Ramos (cell line): ENCODE measurements around the gene PHEX.

ENCODE experiments used
- in situ Hi-C: fragments of 300-500 bp; cut with MboI; formaldehyde crosslinking; loops from one replicate; pipeline ENCODE4 v1.14.3; 2022; ENCODE audit warnings: low sequenced_read_pairs; ENCODE audit not compliant: unreplicated experiment

PHEX gene

DNA sequence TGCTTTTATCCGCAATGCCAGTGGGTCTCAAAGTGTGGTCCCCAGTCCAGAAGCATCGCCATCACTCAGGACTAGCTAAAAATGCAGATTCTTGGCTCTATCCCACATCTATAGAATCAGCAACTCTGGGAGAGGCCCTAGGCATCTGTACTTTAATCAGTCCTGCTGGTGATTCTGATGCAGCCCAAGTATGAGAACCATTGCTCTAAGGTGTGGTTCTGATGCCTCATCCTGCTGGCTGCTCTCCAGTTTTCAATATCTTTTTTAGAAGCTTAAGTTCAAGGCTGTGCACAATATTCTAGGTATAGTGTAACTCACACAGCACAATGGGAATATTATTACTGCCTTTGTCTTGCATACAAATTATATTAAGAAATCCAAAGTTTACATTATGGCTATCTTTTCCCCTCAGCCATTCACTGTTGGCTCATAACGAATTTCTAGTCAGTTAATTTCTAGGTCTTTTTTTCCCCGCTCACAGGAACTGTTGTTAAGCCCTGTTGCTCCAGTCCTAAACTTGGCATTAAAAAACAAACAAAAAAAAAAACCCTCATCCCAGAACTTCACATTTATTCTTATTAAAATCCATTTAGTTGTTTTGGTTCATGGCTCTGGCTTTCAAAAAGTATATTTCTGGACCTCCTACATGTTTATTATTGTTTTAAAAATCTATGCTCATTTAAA lies 109.1 kb downstream of the PHEX start:
- in situ Hi-C loops: no loop called here

DNA sequence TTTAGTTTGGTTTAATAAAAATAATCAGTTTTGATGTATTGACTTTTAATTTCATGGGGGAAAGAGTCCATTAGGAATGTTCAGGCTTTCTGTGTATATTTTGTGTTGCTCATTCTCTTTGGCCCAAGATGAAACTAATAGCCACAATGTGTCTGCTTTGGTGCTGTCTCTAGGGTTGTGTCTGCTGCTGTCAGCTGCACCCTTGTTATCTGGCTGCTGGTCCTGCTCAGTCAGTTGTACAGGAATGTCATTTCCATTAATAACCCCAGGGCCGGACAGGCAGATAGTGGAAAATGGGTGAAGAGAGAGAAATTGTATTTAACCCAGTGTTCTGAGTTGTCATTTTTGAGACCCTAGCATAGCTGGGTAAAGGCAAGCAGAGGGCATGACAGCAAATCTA lies 115.1 kb downstream of the PHEX start:
- in situ Hi-C loops: no loop called here

DNA sequence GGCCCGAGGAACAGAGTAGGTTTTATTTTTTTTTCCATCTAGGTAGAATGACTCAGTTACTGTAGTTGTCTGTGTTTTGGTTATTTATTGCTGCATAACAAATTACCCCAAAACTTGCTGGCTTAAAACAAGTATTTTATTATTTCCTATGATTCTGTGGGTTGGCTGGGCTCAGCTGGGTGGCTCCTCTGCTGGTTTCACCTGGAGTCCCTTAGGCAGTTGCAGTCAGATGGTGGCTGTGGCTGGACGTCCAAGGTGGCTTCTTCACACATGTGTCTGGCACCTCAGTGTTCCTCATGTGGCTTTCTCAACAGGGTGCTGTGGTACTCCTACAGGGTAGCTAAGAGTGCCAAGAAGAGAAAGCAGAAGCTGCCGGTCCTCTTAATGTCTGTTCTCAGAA lies 115.8 kb downstream of the PHEX start:
- in situ Hi-C loops: no loop called here

DNA sequence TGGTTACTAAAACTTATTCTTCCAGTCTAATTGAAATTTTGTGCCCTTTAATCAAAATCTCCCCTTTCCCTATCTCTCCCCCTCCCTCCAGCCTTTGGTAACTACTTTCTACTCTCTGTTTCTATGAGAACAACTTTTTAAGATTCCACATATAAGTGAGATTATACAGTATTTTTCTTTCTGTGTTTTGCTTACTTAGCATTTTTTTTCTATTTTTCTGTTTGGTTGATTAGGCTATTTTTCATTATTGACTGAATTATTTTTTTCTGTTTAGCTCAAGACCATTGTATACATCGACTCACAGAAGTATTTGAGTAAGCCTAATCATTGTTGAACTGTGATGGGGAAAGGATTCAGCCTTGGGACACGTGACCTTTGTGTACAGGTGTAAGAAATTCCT lies 116.4 kb downstream of the PHEX start:
- in situ Hi-C loops: no loop called here

DNA sequence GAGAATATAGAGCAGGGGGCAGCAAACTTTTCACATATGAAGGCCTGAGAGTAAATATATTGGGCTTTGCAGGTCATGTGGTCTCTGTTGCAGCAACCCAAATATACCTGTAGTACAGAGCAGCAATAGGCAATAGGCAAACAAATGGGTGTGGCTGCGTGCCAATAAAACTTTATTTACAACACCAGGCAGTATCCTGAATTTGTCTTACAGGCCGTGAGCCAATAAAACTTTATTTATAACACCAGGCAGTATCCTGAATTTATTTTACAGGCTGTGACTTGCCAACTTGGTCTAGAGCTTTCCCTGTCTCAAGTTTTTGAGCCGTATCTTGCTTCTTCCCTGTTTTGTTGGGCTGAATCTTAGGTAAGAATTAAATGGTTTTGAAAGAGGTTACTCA lies 118.2 kb downstream of the PHEX start:
- in situ Hi-C loops: no loop called here

DNA sequence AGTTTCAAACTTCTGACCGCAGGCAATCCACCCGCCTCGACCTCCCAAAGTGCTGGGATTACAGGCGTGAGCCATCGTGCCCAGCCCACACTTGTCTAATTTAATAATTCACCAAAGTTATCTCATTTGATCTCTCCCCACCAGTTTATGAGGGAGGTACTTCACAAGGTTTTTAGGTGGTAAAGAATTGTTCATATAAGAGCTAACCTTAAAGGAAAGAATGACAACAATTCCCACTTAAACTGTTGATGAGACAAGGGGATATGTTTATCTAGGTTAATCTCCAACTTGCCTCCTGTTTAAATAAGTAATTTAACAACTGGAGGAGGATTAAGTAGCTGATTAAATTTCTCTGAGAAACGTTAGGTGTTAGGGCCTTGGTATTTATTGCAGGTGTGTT lies 123.0 kb downstream of the PHEX start:
- in situ Hi-C loops: no loop called here

- in situ Hi-C loops: no loop called here
Observed at GRCh38 chrX:22159071-22159470, 126.9 kb downstream of the PHEX start.

DNA sequence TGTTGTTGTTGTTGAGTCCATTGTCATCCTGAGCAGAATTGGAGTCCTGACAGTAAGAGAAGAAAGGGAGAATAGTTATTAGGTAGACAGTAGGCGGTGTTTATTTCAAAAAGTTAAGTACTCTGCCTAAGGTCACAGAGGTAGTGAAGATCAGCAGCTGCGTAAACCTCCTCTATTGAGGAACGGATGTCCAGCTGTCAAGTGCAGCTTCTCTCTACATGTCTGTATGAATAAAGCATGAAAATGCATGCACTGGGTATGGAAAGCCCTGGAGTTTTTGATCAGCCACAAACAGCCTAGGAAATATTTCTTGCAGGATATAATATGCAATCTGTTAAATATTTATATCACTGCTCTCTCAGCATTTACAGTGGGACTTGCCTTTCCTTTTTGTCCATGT lies 131.2 kb downstream of the PHEX start:
- in situ Hi-C loops: no loop called here

- in situ Hi-C loops: no loop called here
Observed at GRCh38 chrX:22164770-22165388, 132.8 kb downstream of the PHEX start.

GRCh38 chrX:22165732-22166457 lies 133.8 kb downstream of the PHEX start:
- in situ Hi-C loops: no loop called here

GRCh38 chrX:22171287-22172060 lies 139.3 kb downstream of the PHEX start:
- in situ Hi-C loops: no loop called here

DNA sequence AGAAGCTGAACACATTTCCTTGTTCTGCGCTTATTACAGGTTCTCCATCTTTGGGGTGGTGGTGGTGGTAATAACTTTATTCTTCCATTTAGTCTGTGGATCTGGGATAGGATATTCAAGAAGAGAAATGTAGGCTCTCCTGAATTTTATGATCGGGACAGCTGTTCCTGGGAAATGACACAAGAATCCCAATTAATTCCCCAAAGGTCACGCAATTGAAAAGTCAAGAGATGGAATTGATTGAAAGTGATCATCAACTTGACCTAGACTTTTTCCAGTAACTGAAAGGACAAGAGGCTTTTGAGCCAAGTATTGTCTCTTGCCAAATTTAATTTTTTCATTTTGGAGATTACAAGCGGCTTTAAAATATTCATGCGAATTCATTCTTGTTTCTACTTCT lies 141.8 kb downstream of the PHEX start:
- in situ Hi-C loops: no loop called here

DNA sequence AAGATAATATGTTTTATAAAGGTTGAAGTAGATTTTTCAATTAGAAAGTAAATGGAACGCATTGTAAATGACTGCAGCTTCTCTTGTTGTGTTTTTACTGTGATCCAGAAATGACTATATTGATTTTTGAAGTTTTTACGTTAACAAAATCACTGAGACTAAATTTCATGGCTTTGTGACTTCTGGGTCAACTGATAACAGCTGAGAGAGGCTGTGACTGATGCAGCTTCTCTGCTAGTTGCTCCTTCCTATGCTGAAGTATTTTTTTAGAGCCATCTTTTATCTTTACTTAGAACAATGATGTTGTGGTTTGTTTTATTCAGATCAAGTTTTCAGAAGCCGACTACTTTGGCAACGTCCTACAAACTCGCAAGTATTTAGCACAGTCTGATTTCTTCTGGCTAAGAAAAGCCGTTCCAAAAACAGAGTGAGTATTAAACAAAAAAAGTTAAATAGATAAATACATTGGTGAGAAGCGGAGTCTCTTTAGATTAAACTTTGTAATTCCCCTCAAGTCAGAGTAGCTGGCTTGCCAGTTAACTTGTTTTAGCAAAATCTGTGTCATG lies 145.9 kb downstream of the PHEX start:
- in situ Hi-C loops: no loop called here

- in situ Hi-C loops: no loop called here
Observed at GRCh38 chrX:22184096-22184495, 152.0 kb downstream of the PHEX start.

DNA sequence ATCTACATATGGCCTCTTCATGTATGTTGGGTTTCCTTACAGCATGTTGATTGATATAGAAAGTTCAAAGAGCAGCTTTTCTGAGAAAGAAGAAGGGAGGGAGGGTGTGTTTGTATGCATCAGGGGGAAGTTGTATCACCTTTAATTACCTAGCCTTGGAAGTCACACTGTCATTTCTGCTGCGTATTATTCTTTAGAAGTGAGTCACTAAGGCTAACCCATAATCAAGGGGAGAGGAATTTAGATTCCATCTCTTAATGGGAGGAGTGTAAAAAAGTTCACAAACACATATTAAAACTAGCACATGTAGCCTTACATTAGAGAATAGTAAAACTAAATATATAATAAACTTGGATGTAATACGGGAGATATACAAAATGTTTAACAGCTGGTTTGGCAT lies 154.0 kb downstream of the PHEX start:
- in situ Hi-C loops: no loop called here

- in situ Hi-C loops: no loop called here
Observed at GRCh38 chrX:22192419-22193060, 160.4 kb downstream of the PHEX start.

DNA sequence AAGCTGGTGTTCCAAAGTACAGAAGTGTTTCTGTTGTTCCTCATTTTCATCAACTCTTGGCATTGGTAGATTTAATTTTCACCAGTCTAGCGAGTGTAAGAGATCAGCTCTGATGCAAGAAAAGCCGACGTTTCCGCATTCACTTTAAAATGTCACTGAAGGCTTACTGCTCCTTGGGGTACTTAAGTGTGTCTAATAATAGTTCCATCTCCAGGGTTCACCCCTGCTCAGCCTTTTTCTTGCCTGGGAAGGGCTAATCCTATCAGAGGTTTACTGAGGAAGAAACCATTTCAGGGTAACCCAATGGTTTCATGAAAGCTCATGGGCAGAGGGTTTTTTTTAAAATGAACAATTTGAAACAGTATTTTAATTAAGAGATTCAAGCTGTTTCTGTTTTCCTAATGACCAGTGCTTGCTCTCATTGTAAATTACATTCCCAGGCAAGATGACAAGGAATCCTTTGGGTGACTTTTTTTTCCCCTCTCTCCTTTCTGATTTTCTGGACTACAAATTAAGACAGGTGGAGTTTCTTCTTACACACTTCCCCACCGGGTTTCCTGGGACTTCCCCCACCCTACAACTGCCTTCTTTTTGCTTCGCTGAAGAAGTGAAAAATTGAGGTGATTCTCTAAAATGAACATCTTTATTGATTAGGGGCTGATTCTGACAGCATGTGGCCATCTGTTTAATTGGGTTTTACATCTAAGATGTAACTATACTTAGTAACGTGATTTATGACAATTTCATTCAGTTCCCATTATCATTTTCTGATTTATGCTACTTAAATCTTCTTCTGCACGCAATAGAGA lies 161.9 kb downstream of the PHEX start:
- in situ Hi-C loops: no loop called here

- in situ Hi-C loops: no loop called here
Observed at GRCh38 chrX:22194660-22194945, 162.5 kb downstream of the PHEX start.

DNA sequence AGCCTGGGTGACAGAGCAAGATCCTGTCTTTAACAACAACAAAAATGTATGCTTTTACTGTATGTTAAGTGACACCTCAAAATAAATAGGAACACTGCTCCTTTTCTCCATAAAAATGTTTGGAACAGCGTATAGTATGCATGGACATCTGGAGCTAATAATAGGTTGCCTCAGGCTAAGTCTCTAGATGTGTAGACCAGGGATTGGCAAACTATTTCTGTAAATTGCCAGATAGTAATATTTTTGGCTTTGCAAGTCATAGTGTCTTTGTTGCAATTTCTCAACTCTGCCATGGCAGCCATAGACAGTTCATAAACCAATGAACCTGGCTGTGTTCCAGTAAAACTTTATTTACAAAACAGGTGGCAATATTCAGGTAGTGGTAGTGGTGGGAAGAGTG lies 164.0 kb downstream of the PHEX start:
- in situ Hi-C loops: no loop called here

GRCh38 chrX:22202251-22202650 lies 170.1 kb downstream of the PHEX start:
- in situ Hi-C loops: no loop called here
